ENCODE data around the gene DES.

- TF ChIP-seq CTCF (IDR thresholded peaks at IDR 0.05; ENCODE audit: low read depth, low read length): no peak
- no peak for TF ChIP-seq EZH2phosphoT487 (IDR thresholded peaks at IDR 0.05; ENCODE audit: low read depth)
Observed at GRCh38 chr2:219440388-219441256, 22.4 kb downstream of the DES start.
